Heart right ventricle (tissue), 16 donors: Measurements from ENCODE around the gene ST6GALNAC5. TPM values are rescaled to one million over a fixed set of nuclear protein-coding genes. Genes with fewer than 3 reads are reported as not detected.
A peak's percentile ranks its signal among the peaks of the same experiment; 100 is the strongest.

Experiments used
- ATAC-seq, 8 donors: fragments of 200-7000 bp; cut with Tn5 transposase; one replicate each; pipeline ENCODE4 v1.9.1; 2020; ENCODE audit warnings: mild to moderate bottlenecking in 8 of 8, moderate library complexity in 8 of 8, moderate number of reproducible peaks in 1 of 8
- DNase-seq, 2 donors: peaks; one replicate each; pipeline ENCODE4 v3.0.0-alpha.2; 2020
- H3K27ac ChIP-seq, 10 donors: fragments of 200-600 bp; sonication (generic) in 2 of 10; one replicate each; pipeline versions ENCODE4 v1.5.0 to v1.8.0; 2020 to 2022; ENCODE audit warnings: mild to moderate bottlenecking in 3 of 10
- H3K27me3 ChIP-seq, 7 donors: fragments of 200-600 bp; one replicate each; pipeline ENCODE4 v1.8.0; 2021 to 2022; ENCODE audit warnings: mild to moderate bottlenecking in 2 of 7
- H3K36me3 ChIP-seq, 9 donors: fragments of 200-600 bp; sonication (generic) in 1 of 9; one replicate each; pipeline versions ENCODE4 v1.5.0 to v1.8.0; 2020 to 2022; ENCODE audit warnings: mild to moderate bottlenecking in 2 of 9
- H3K4me1 ChIP-seq, 9 donors: fragments of 200-600 bp; sonication (generic) in 1 of 9; one replicate each; pipeline versions ENCODE4 v1.5.0 to v1.8.0; 2020 to 2022; ENCODE audit warnings: mild to moderate bottlenecking in 4 of 9
- H3K4me3 ChIP-seq, 10 donors: fragments of 200-600 bp; sonication (generic) in 2 of 10; one replicate each; pipeline versions ENCODE4 v1.5.0 to v1.8.0; 2020 to 2022; ENCODE audit warnings: mild to moderate bottlenecking in 7 of 10, moderate library complexity in 2 of 10
- H3K9me3 ChIP-seq, 11 donors: fragments of 200-600 bp in 10 of 11; sonication (generic) in 2 of 11; one replicate each; pipeline versions ENCODE4 v1.5.0 to v1.8.0; 2013 to 2022; ENCODE audit warnings: mild to moderate bottlenecking in 2 of 11, control low read depth in 1 of 11, moderate library complexity in 1 of 11
- WGBS, 2 donors: extraction: QIAGEN DNeasy Blood & Tissue Kit; methylation state at CpG; one replicate each; pipeline ENCODE4 v1.1.7; 2013; ENCODE audit warnings: inconsistent platforms in 1 of 2; 5-methylcytosine and 5-hydroxymethylcytosine counted together
- intact Hi-C, 10 donors: fragments of 100-400 bp; cut with DNase I; formaldehyde crosslinking; loops; one replicate each; pipeline versions ENCODE4 v1.11.1 to v1.14.2; 2022
- polyA plus RNA-seq, 2 donors: library from polyadenylated mRNA; stranded (reverse); fragments of 200-250 nt; gene quantifications; one replicate each; pipeline ENCODE4 v1.2.3, GENCODE V29; 2013
- total RNA-seq, 10 donors: library from RNA; stranded (reverse); fragmentation: NEBNext Ultra II Directional in 3 of 10; extraction: Animal tissue kit (Norgen Biotek cat#: 25700) in 3 of 10; gene quantifications; one replicate each; pipeline versions ENCODE4 v1.2.1 to v1.2.4, GENCODE V29; 2021 to 2023
- TF ChIP-seq, protein P1 (sequence below), 9 donors: fragments of 200-600 bp; sonication (generic) in 2 of 9; IDR thresholded peaks; one replicate each; pipeline versions ENCODE4 v1.5.0 to v1.8.0; 2021 to 2022; ENCODE audit warnings: antibody characterized with exemption in 9 of 9, mild to moderate bottlenecking in 5 of 9, moderate library complexity in 1 of 9
- donor health status: Arrhythmogenic right ventricular cardiomyopathy.
- donor health status: ischemic (EF 13 %, LVEDD 7.1; RV severe dilation, severe dysfunction).
- donor health status: healthy with polysubstance abuse.
- donor health status: DM: no; HTN: yes; CAD: no.
- donor health status: DM: no; HTN: no; CAD: no.
- donor health status: ischemic (EF 25% LVEDD 6.9; RV normal size, moderate dysfunction).
- donor health status: ischemic (EF 25% LVEDD 5.7; RV mildly dilated, moderate dysfunction).
- donor health status: healthy.
- donor health status: DM: yes; HTN: yes; CAD: no.
- donor health status: Ischemic cardiomyopathy.
- donor health status: ischemic (EF 35%, LVEDD 5.7; RV mildly dilated, moderate dysfunction).
- donor health status: nonischemic (EF 11% LVEDD 7.7; RV severe dilation, severe dysfunction).
- donor health status: DM: yes; HTN: yes; CAD: no.
- donor health status: PGD.
- donor health status: ischemic (EF 29% LVEDD 5.4; RV normal size, mild dysfunction).
- donor health status: nonischemic (EF 23%, LVEDD 6.1; RV moderate dilation, normal function).

The ST6GALNAC5 gene
- total and polyA plus RNA-seq, 12 donors, result 0.17 to 1.3 (median 0.35) TPM; not detected in 2

DNA sequence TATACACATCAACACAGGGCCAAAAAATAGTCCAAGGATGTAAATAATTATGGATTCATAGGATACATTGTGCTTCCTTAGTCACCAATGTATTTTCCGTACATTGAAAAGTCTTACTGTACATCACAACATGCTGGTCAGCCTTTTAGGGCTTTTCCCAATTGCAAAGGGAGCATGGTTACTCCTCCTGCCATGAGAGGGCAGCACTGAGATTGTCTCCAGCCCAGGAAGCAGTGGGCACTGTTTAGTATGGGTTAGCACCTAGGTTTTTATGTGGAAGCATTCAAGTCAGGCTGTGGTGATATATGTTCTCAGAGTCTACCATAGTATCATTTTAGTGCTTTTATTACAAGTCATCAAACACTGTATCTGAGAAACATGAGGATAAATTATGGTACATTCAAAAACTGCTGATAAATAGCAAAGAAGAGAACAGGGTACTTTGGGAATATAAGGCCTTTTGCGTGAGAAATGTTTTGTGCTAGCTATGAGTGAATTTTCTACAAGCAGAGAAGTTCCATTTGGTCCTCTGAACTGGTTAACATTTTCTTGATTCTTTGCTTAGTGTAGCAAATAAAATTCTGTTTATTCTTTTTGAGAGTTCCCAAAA is 34.0 kb downstream of the ST6GALNAC5 start:
- TF ChIP-seq, protein P1, sequence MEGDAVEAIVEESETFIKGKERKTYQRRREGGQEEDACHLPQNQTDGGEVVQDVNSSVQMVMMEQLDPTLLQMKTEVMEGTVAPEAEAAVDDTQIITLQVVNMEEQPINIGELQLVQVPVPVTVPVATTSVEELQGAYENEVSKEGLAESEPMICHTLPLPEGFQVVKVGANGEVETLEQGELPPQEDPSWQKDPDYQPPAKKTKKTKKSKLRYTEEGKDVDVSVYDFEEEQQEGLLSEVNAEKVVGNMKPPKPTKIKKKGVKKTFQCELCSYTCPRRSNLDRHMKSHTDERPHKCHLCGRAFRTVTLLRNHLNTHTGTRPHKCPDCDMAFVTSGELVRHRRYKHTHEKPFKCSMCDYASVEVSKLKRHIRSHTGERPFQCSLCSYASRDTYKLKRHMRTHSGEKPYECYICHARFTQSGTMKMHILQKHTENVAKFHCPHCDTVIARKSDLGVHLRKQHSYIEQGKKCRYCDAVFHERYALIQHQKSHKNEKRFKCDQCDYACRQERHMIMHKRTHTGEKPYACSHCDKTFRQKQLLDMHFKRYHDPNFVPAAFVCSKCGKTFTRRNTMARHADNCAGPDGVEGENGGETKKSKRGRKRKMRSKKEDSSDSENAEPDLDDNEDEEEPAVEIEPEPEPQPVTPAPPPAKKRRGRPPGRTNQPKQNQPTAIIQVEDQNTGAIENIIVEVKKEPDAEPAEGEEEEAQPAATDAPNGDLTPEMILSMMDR (IDR thresholded peaks at IDR 0.05), result peak in 7 of 9 donors; percentile 36 to 60 (median 51)
- ATAC-seq, result no peak
- H3K4me1 ChIP-seq, result no peaks in the 10 kb centered on the region
- H3K27me3 ChIP-seq, result no peaks in the 10 kb centered on the region
- no peak overlapping the region for H3K27ac ChIP-seq
- no peak overlapping the region for H3K4me3 ChIP-seq
- DNase-seq, result peak in 1 of 2 donors; percentile 5
- no peaks in the 10 kb centered on the region for H3K9me3 ChIP-seq
- WGBS, 2 donors, result 82 to 85% methylated on average over 2 of the region's 2 CpGs
- intact Hi-C loops, result no loop called here
- H3K36me3 ChIP-seq, result no peaks in the 10 kb centered on the region

DNA sequence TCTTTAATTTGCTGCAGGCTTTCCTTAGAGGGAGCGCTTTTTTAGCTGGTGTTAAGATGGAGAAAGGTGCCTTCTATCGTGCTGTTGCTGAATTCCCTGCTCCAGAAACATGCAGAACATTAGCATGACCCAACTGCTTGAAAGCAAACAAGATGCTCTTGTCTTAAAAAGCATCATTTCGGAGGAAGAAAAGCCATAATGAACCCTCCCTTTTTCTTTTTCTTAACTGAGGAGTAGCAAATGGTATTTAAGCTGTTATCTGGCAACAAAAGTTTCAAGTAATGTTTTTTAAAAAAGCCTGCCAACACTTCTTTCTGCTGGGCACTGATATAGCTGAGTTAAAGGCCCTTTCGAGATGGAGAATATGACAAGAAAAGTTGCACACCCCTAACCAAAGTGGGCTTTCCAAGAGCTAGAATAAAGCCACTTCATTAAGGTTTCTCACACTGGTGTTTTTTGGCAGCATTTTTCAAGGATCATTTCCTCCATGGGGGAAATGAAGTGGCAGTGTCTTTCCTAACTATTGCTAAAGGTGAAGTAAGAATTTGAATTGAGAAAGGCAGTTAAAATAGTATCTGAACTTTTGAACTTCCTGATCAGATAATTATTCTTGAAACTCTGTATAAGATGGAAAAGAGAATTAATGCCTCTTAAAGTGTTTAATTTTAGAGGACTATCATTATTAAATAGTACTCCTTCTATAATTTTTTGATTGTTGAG is 38.8 kb downstream of the ST6GALNAC5 start:
- Histone ChIP-seq H3K9me3 (peaks cover 0 to 3% (median 0%) of the 10 kb centered on the region in 11 donors), H3K36me3 (no peaks in the 10 kb centered on the region), H3K4me1 (no peaks in the 10 kb centered on the region), H3K4me3 (no peak overlapping the region), H3K27ac (no peak overlapping the region), H3K27me3 (no peaks in the 10 kb centered on the region)
- ATAC-seq (no peak), DNase-seq (no peak)
- intact Hi-C loops, result no loop called here
- 77 to 78% methylated on average over 4 of the region's 4 CpGs for WGBS, 2 donors
- TF ChIP-seq, protein P1 (IDR thresholded peaks at IDR 0.05), result no peak

DNA sequence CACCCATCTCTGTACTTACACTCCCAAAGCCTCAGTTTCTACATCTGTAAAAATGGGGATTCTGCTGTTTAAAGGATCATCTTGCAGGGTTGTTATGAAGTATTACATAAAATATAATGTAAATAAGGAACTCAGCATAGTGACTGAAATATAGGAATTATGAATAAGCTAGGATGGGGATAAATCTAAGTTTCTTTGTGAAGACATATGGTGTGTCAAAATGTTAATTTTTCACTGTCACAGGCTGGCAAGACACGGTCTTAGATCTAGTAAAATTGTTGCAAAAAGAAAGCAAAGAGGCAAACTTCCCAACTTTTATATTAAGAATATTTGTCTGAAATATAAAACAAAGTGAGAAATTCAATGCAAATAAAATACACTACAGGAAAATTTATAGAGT is 42.0 kb downstream of the ST6GALNAC5 start:
- DNase-seq, result no peak

DNA sequence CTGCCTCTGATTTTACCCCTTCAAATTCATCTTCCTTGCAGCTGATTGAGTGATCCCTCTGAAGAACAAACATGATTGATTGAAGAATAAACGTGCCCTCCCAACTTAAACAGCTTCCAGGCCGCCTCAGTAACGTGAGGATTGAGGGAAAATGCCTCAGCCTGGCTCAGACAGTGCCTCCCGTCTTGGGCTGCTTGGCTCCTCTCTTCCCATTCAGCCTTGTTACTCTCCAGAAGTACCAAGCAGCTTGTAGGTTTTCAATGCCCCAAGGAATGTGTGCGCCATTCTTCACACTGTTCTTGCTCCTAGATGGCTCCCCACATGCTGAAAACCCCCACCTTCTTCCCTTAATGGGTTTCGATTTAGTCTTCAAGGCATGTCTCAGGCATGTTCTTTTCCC is 51.8 kb downstream of the ST6GALNAC5 start:
- whole genome bisulfite sequencing, 2 donors, result 71 to 75% methylated on average over 6 of the region's 6 CpGs
- intact Hi-C loops, result no loop called here
- no peak for ATAC-seq
- Histone ChIP-seq H3K4me3 (no peak overlapping the region), H3K36me3 (no peaks in the 10 kb centered on the region), H3K27ac (no peak overlapping the region), H3K4me1 (no peaks in the 10 kb centered on the region), H3K27me3 (peaks cover 0 to 4% (median 0%) of the 10 kb centered on the region in 7 donors), H3K9me3 (no peaks in the 10 kb centered on the region)
- TF ChIP-seq, protein P1 (IDR thresholded peaks at IDR 0.05), result no peak
- DNase-seq, result no peak

More for the DNA sequence above, 42.0 kb downstream of the ST6GALNAC5 start:
- no peak for ATAC-seq
- H3K4me1 ChIP-seq, result no peaks in the 10 kb centered on the region
- H3K9me3 ChIP-seq, result peaks cover 0 to 3% (median 0%) of the 10 kb centered on the region in 11 donors
- WGBS, 2 donors, result 81 to 84% methylated on average over 1 of the region's 1 CpG
- no peak overlapping the region for H3K4me3 ChIP-seq
- H3K27ac ChIP-seq, result no peak overlapping the region
- intact Hi-C loops, result no loop called here
- no peaks in the 10 kb centered on the region for H3K36me3 ChIP-seq
- H3K27me3 ChIP-seq, result no peaks in the 10 kb centered on the region
- TF ChIP-seq, protein P1 (IDR thresholded peaks at IDR 0.05), result no peak
